Neural cell (in vitro differentiated cells): ENCODE data around the gene HDLBP. TPM values are rescaled to one million over a fixed set of nuclear protein-coding genes. Genes with fewer than 3 reads are reported as not detected.

Source experiments
- H2AFZ ChIP-seq: fragments of 200-600, 300-800 bp; sonication (generic), shearing (Covaris generic); 2 replicates; pipeline ENCODE4 v1.6.0; 2014; ENCODE audit warnings: low read depth, mild to moderate bottlenecking, antibody characterized with exemption, low read length, moderate library complexity
- H3F3A ChIP-seq: fragments of 200-600 bp; shearing (Covaris generic); 2 replicates; pipeline ENCODE4 v1.6.1; 2016; ENCODE audit warnings: mild to moderate bottlenecking, moderate library complexity, mixed read lengths, antibody characterized with exemption, low read length; ENCODE audit not compliant: insufficient read depth, poor library complexity, severe bottlenecking
- H3K27ac ChIP-seq: fragments of 200-600, 300-800 bp; sonication (generic), shearing (Covaris generic); 2 replicates; pipeline ENCODE4 v1.5.1; 2014; ENCODE audit warnings: mild to moderate bottlenecking, low read length, moderate library complexity
- H3K27me3 ChIP-seq: fragments of 300-800, 200-600 bp; sonication (generic), shearing (Covaris generic); 2 replicates; pipeline ENCODE4 v1.6.0; 2014; ENCODE audit warnings: mild to moderate bottlenecking, low read depth, low read length, moderate library complexity; ENCODE audit not compliant: insufficient read depth
- H3K36me3 ChIP-seq: fragments of 300-800, 200-600 bp; sonication (generic), shearing (Covaris generic); 2 replicates; pipeline ENCODE4 v1.5.1; 2014; ENCODE audit warnings: mild to moderate bottlenecking, antibody characterized with exemption, low read length, moderate library complexity; ENCODE audit not compliant: insufficient read depth
- H3K4me2 ChIP-seq: fragments of 300-800, 200-600 bp; sonication (generic), shearing (Covaris generic); 2 replicates; pipeline ENCODE4 v1.6.0; 2014; ENCODE audit warnings: mild to moderate bottlenecking, low read length
- H3K4me3 ChIP-seq: fragments of 300-800, 200-600 bp; sonication (generic), shearing (Covaris generic); 2 replicates; pipeline ENCODE4 v1.5.1; 2014; ENCODE audit warnings: mild to moderate bottlenecking, low read length, moderate library complexity
- H3K79me2 ChIP-seq: fragments of 200-600 bp; shearing (Covaris generic); replicated peaks from 2 replicates; pipeline ENCODE4 v1.6.0; 2014; ENCODE audit warnings: mild to moderate bottlenecking, low read length, moderate library complexity; ENCODE audit not compliant: insufficient read depth
- H3K9ac ChIP-seq: fragments of 300-800, 200-600 bp; sonication (generic), shearing (Covaris generic); 2 replicates; pipeline ENCODE4 v1.6.1; 2016; ENCODE audit warnings: mild to moderate bottlenecking, low read length, mixed read lengths
- H3K9me2 ChIP-seq: fragments of 200-600 bp; shearing (Covaris generic); 2 replicates; pipeline ENCODE4 v1.6.1; 2016; ENCODE audit warnings: mild to moderate bottlenecking, low read length, mixed read lengths; ENCODE audit not compliant: insufficient read depth
- H3K9me3 ChIP-seq: fragments of 200-600, 300-800 bp; sonication (generic), shearing (Covaris generic); 2 replicates; pipeline ENCODE4 v1.6.1; 2016; ENCODE audit warnings: mild to moderate bottlenecking, mixed run types, low read length, moderate library complexity, mixed read lengths
- H4K20me1 ChIP-seq: fragments of 200-600 bp; shearing (Covaris generic); 2 replicates; pipeline ENCODE4 v1.6.1; 2016; ENCODE audit warnings: mild to moderate bottlenecking, mixed run types; ENCODE audit not compliant: insufficient read depth
- EP300 ChIP-seq: fragments of 450-650 bp; conservative IDR thresholded peaks from 2 replicates; pipeline ENCODE4 v1.6.1; 2014; ENCODE audit warnings: antibody characterized with exemption, mild to moderate bottlenecking, moderate library complexity; ENCODE audit not compliant: poor library complexity, severe bottlenecking
- EZH2 ChIP-seq: fragments of 200-600, 300-800 bp; shearing (Covaris generic), sonication (generic); IDR thresholded peaks from 2 replicates; pipeline ENCODE4 v1.6.1; 2014; ENCODE audit warnings: antibody characterized with exemption, low read length, borderline replicate concordance, mild to moderate bottlenecking; ENCODE audit not compliant: insufficient read depth, poor library complexity, severe bottlenecking
- MXI1 ChIP-seq: fragments of 450-650 bp; conservative IDR thresholded peaks from 2 replicates; pipeline ENCODE4 v1.6.1; 2014; ENCODE audit warnings: antibody characterized with exemption, mild to moderate bottlenecking; ENCODE audit not compliant: poor library complexity, severe bottlenecking
- POLR2AphosphoS5 ChIP-seq: IDR thresholded peaks from 2 replicates; pipeline ENCODE4 v1.6.1; 2012
- RAD21 ChIP-seq: fragments of 450-650 bp; conservative IDR thresholded peaks from 2 replicates; pipeline ENCODE4 v1.6.1; 2014; ENCODE audit warnings: antibody characterized with exemption, mild to moderate bottlenecking, moderate library complexity
- REST ChIP-seq: IDR thresholded peaks from 2 replicates; pipeline ENCODE4 v1.6.1; 2012; ENCODE audit warnings: borderline replicate concordance
- SMC3 ChIP-seq: fragments of 450-650 bp; conservative IDR thresholded peaks from 2 replicates; pipeline ENCODE4 v1.6.1; 2014; ENCODE audit warnings: antibody characterized with exemption, mild to moderate bottlenecking, moderate library complexity; ENCODE audit not compliant: poor library complexity
- TAF1 ChIP-seq: IDR thresholded peaks from 2 replicates; pipeline ENCODE4 v1.6.1; 2012; ENCODE audit warnings: low read depth
- polyA plus RNA-seq: library from polyadenylated mRNA; depleted of rRNA; stranded (reverse); fragments of >200 nt; gene quantifications from 2 replicates; pipeline ENCODE4 v1.2.3, GENCODE V29; 2014
- TF ChIP-seq, protein P1 (sequence below): fragments of 450-650 bp; IDR thresholded peaks from 2 replicates; pipeline ENCODE4 v1.5.1; 2014; ENCODE audit warnings: antibody characterized with exemption, mild to moderate bottlenecking, moderate library complexity; ENCODE audit not compliant: poor library complexity, severe bottlenecking

Gene HDLBP
- polyA plus RNA-seq, 1 donor from 2014 or later: 61.9 TPM

GRCh38 chr2:241248897-241249296 is 66.6 kb downstream of the HDLBP start:
- Histone ChIP-seq H3K36me3 (peaks cover 7% of the 10 kb centered on the region), H3K9ac (no peak overlapping the region), H3F3A (no peaks in the 10 kb centered on the region), H3K79me2 (no peaks in the 10 kb centered on the region), H3K4me3 (no peak overlapping the region), H2AFZ (no peak overlapping the region), H3K4me2 (no peak overlapping the region), H4K20me1 (no peaks in the 10 kb centered on the region), H3K27me3 (no peaks in the 10 kb centered on the region), H3K27ac (no peak overlapping the region), H3K9me2 (no peaks in the 10 kb centered on the region), H3K9me3 (no peaks in the 10 kb centered on the region)
- TF ChIP-seq EZH2: no peak
- TF ChIP-seq MXI1: no peak
- TF ChIP-seq REST: no peak
- no peak for TF ChIP-seq SMC3
- TF ChIP-seq, protein P1, sequence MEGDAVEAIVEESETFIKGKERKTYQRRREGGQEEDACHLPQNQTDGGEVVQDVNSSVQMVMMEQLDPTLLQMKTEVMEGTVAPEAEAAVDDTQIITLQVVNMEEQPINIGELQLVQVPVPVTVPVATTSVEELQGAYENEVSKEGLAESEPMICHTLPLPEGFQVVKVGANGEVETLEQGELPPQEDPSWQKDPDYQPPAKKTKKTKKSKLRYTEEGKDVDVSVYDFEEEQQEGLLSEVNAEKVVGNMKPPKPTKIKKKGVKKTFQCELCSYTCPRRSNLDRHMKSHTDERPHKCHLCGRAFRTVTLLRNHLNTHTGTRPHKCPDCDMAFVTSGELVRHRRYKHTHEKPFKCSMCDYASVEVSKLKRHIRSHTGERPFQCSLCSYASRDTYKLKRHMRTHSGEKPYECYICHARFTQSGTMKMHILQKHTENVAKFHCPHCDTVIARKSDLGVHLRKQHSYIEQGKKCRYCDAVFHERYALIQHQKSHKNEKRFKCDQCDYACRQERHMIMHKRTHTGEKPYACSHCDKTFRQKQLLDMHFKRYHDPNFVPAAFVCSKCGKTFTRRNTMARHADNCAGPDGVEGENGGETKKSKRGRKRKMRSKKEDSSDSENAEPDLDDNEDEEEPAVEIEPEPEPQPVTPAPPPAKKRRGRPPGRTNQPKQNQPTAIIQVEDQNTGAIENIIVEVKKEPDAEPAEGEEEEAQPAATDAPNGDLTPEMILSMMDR: no peak
- no peak for TF ChIP-seq POLR2AphosphoS5
- no peak for TF ChIP-seq EP300
- no peak for TF ChIP-seq RAD21
- no peak for TF ChIP-seq TAF1

- no peak overlapping the region for H3K4me2 ChIP-seq
- H3K9me2 ChIP-seq: no peaks in the 10 kb centered on the region
- no peaks in the 10 kb centered on the region for H3K79me2 ChIP-seq
- H2AFZ ChIP-seq: no peak overlapping the region
- TF ChIP-seq MXI1 (no peak), TAF1 (no peak), RAD21 (no peak), SMC3 (no peak), POLR2AphosphoS5 (no peak), EZH2 (no peak), EP300 (no peak), REST (no peak)
- TF ChIP-seq, protein P1: no peak
- H3K36me3 ChIP-seq: peaks cover 7% of the 10 kb centered on the region
- H3K27me3 ChIP-seq: no peaks in the 10 kb centered on the region
- H3F3A ChIP-seq: no peaks in the 10 kb centered on the region
- no peaks in the 10 kb centered on the region for H4K20me1 ChIP-seq
- H3K9ac ChIP-seq: no peak overlapping the region
- H3K27ac ChIP-seq: no peak overlapping the region
- no peak overlapping the region for H3K4me3 ChIP-seq
- no peaks in the 10 kb centered on the region for H3K9me3 ChIP-seq
These were observed 67.2 kb downstream of the HDLBP start for GRCh38 chr2:241248289-241248688.
